Common myeloid progenitor, CD34-positive (primary cell): ENCODE data around the gene SENP8.

ENCODE experiments used
- CTCF ChIA-PET: fragments of 350-600 bp; sonication (Branson Sonifier 250); formaldehyde crosslinking; loops from one replicate; lab custom pipeline; 2021; ENCODE audit warnings: antibody characterized with exemption; lab: Charles Lee
- POLR2A ChIA-PET: fragments of 350-600 bp; sonication (Branson Sonifier 250); formaldehyde crosslinking; loops from one replicate; lab custom pipeline; 2021; ENCODE audit warnings: antibody characterized with exemption; lab: Charles Lee
- DNase-seq, 3 donors: peaks; one replicate each; pipeline versions ENCODE4 v3.0.0 to v3.0.0-alpha.2; 2013
- H3K27ac ChIP-seq, 2 experiments: 1 replicate in 1 of 2; 2 replicates in 1 of 2; pipeline ENCODE4 v1.7.0; 2013; ENCODE audit warnings: inconsistent platforms in 2 of 2, low read length in 2 of 2, mild to moderate bottlenecking in 2 of 2, low read depth in 1 of 2, moderate library complexity in 1 of 2; ENCODE audit not compliant: severe bottlenecking in 2 of 2, insufficient read depth in 1 of 2, poor library complexity in 1 of 2
- H3K27me3 ChIP-seq, 5 experiments: replicated peaks in 2 of 5; 1 replicate in 3 of 5; 2 replicates in 2 of 5; pipeline versions ENCODE4 v1.6.1 to v1.7.0; 2013; ENCODE audit warnings: low read length in 4 of 5, mild to moderate bottlenecking in 2 of 5, moderate library complexity in 2 of 5, inconsistent platforms in 1 of 5; ENCODE audit not compliant: insufficient read depth in 5 of 5, control insufficient read depth in 4 of 5
- H3K36me3 ChIP-seq, 4 experiments: 1 replicate in 2 of 4; 2 replicates in 2 of 4; pipeline versions ENCODE4 v1.6.1 to v1.7.0; 2013; ENCODE audit warnings: low read length in 3 of 4, control low read depth in 1 of 4, mild to moderate bottlenecking in 1 of 4; ENCODE audit not compliant: control insufficient read depth in 4 of 4, insufficient read depth in 4 of 4
- H3K4me1 ChIP-seq, 4 experiments: 1 replicate in 3 of 4; 2 replicates in 1 of 4; pipeline versions ENCODE4 v1.6.1 to v1.7.1; 2013; ENCODE audit warnings: low read length in 3 of 4, mild to moderate bottlenecking in 3 of 4, control low read depth in 1 of 4, inconsistent platforms in 1 of 4, moderate library complexity in 1 of 4; ENCODE audit not compliant: control insufficient read depth in 4 of 4, insufficient read depth in 4 of 4; ENCODE audit errors: control extremely low read depth in 1 of 4
- H3K4me3 ChIP-seq, 7 experiments: 1 replicate in 4 of 7; 2 replicates in 3 of 7; pipeline versions ENCODE4 v1.5.1 to v1.7.0; 2013; ENCODE audit warnings: mild to moderate bottlenecking in 7 of 7, low read length in 6 of 7, moderate library complexity in 6 of 7, inconsistent platforms in 2 of 7, low read depth in 2 of 7, control low read depth in 1 of 7; ENCODE audit not compliant: insufficient read depth in 4 of 7, control insufficient read depth in 1 of 7; ENCODE audit errors: extremely low read depth in 1 of 7
- H3K9me3 ChIP-seq, 5 experiments: 1 replicate in 4 of 5; 2 replicates in 1 of 5; pipeline versions ENCODE4 v1.6.1 to v1.7.1; 2013; ENCODE audit warnings: low read length in 4 of 5, mild to moderate bottlenecking in 2 of 5, inconsistent platforms in 1 of 5, low read depth in 1 of 5, moderate library complexity in 1 of 5; ENCODE audit not compliant: control insufficient read depth in 4 of 5, insufficient read depth in 2 of 5; ENCODE audit errors: control extremely low read depth in 1 of 5
- WGBS: methylation state at CpG from one replicate; pipeline ENCODE4 v1.1.5; 2013; ENCODE audit not compliant: insufficient coverage; 5-methylcytosine and 5-hydroxymethylcytosine counted together

The SENP8 gene

GRCh38 chr15:72140088-72140487, 21.9 kb downstream of the SENP8 start:
- H3K36me3 ChIP-seq, result no peaks in the 10 kb centered on the region
- no peaks in the 10 kb centered on the region for H3K27me3 ChIP-seq
- 93% methylated on average over 2 of the region's 3 CpGs for WGBS
- peaks cover 4 to 12% (median 6%) of the 10 kb centered on the region in 4 experiments for H3K4me1 ChIP-seq
- no peak overlapping the region for H3K27ac ChIP-seq
- H3K4me3 ChIP-seq, result no peak overlapping the region
- CTCF ChIA-PET, result interaction anchor here (1.7 kb wide), 1 partner anchor 16 kb away, joined by 7 read pairs; no protein-coding TSS in a partner anchor
- no peaks in the 10 kb centered on the region for H3K9me3 ChIP-seq
- DNase-seq, result no peak
- POLR2A ChIA-PET, result no interaction called here

GRCh38 chr15:72141171-72142084, 23.2 kb downstream of the SENP8 start:
- H3K27me3 ChIP-seq, result no peaks in the 10 kb centered on the region
- peak in 2 of 3 donors; percentile 29 to 32 for DNase-seq
- no peak overlapping the region for H3K4me3 ChIP-seq
- no peak overlapping the region for H3K27ac ChIP-seq
- ChIA-PET POLR2A (no interaction called here), CTCF (interaction anchor here (1.2 kb wide), 1 partner anchor 12 kb away, joined by 3 read pairs; no protein-coding TSS in a partner anchor)
- 27% methylated on average over 3 of the region's 4 CpGs for WGBS
- H3K36me3 ChIP-seq, result no peaks in the 10 kb centered on the region
- H3K9me3 ChIP-seq, result no peaks in the 10 kb centered on the region
- peaks cover 4 to 12% (median 6%) of the 10 kb centered on the region in 4 experiments for H3K4me1 ChIP-seq

- no peaks in the 10 kb centered on the region for H3K36me3 ChIP-seq
- no peak overlapping the region for H3K27ac ChIP-seq
- no peak for DNase-seq
- no peak overlapping the region for H3K4me3 ChIP-seq
- no peaks in the 10 kb centered on the region for H3K9me3 ChIP-seq
- H3K27me3 ChIP-seq, result no peaks in the 10 kb centered on the region
- CTCF ChIA-PET, result no interaction called here
- WGBS, result 95% methylated on average over 3 of the region's 3 CpGs
- H3K4me1 ChIP-seq, result peaks cover 4 to 6% (median 6%) of the 10 kb centered on the region in 4 experiments
- POLR2A ChIA-PET, result no interaction called here
Measured at GRCh38 chr15:72146221-72146620, 28.0 kb downstream of the SENP8 start.

- no peak overlapping the region for H3K4me3 ChIP-seq
- no peaks in the 10 kb centered on the region for H3K4me1 ChIP-seq
- ChIA-PET POLR2A (no interaction called here), CTCF (no interaction called here)
- no peaks in the 10 kb centered on the region for H3K9me3 ChIP-seq
- no peaks in the 10 kb centered on the region for H3K36me3 ChIP-seq
- no peak overlapping the region for H3K27ac ChIP-seq
- no peaks in the 10 kb centered on the region for H3K27me3 ChIP-seq
- DNase-seq, result no peak
Measured at GRCh38 chr15:72146934-72147333, 28.7 kb downstream of the SENP8 start.

- H3K36me3 ChIP-seq, result no peaks in the 10 kb centered on the region
- CTCF ChIA-PET, result no interaction called here
- no peak overlapping the region for H3K4me3 ChIP-seq
- H3K9me3 ChIP-seq, result no peaks in the 10 kb centered on the region
- no peak overlapping the region for H3K27ac ChIP-seq
- H3K27me3 ChIP-seq, result no peaks in the 10 kb centered on the region
- POLR2A ChIA-PET, result interaction anchor here (0.6 kb wide), 1 partner anchor 10 kb away, joined by 4 read pairs; no protein-coding TSS in a partner anchor
- no peaks in the 10 kb centered on the region for H3K4me1 ChIP-seq
- peak in 1 of 3 donors; percentile 1 for DNase-seq
- WGBS, result no CpG with 5 or more reads among the region's 2 CpGs
Measured at GRCh38 chr15:72147418-72147817, 29.2 kb downstream of the SENP8 start.

- POLR2A ChIA-PET, result no interaction called here
- no peak overlapping the region for H3K27ac ChIP-seq
- 96% methylated on average over 3 of the region's 5 CpGs for WGBS
- H3K9me3 ChIP-seq, result no peaks in the 10 kb centered on the region
- no peak for DNase-seq
- H3K27me3 ChIP-seq, result no peaks in the 10 kb centered on the region
- no peaks in the 10 kb centered on the region for H3K36me3 ChIP-seq
- CTCF ChIA-PET, result interaction anchor here (0.9 to 2.2 kb wide), 5 partner anchors 12 to 352 kb away, joined by 3 to 6 read pairs (median 3); no protein-coding TSS in a partner anchor
- no peak overlapping the region for H3K4me3 ChIP-seq
- H3K4me1 ChIP-seq, result peaks cover 0 to 9% (median 5%) of the 10 kb centered on the region in 4 experiments
Measured at GRCh38 chr15:72153269-72154000, 35.2 kb downstream of the SENP8 start.
